Ovary (tissue), 9 donors: ENCODE data around the gene TTLL10. TPM values are rescaled to one million over a fixed set of nuclear protein-coding genes. Genes with fewer than 3 reads are reported as not detected.

Experiments
- DNase-seq, 5 donors: peaks; one replicate each; pipeline ENCODE4 v3.0.0-alpha.2; 2019 to 2020
- H3K27ac ChIP-seq, 2 donors: fragments of 200-600 bp; one replicate each; pipeline versions ENCODE4 v1.5.1 to v1.8.0; 2019 to 2022
- H3K27me3 ChIP-seq: fragments of 200-600 bp; one replicate; pipeline ENCODE4 v1.8.0; 2022
- H3K36me3 ChIP-seq: fragments of 200-600 bp; sonication (generic); one replicate; pipeline ENCODE4 v1.5.1; 2019
- H3K4me1 ChIP-seq: one replicate; pipeline ENCODE4 v1.8.1; 2013; ENCODE audit warnings: mild to moderate bottlenecking, moderate library complexity; ENCODE audit not compliant: insufficient read depth
- H3K4me3 ChIP-seq: fragments of 200-600 bp; sonication (generic); one replicate; pipeline ENCODE4 v1.5.1; 2017
- H3K9me3 ChIP-seq, 2 donors: fragments of 200-600 bp in 1 of 2; sonication (generic) in 1 of 2; one replicate each; pipeline versions ENCODE4 v1.5.1 to v1.8.1; 2013 to 2019; ENCODE audit warnings: mild to moderate bottlenecking in 1 of 2, moderate library complexity in 1 of 2
- CTCF ChIP-seq, 3 donors: fragments of 450-650 bp in 2 of 3; fragments of 200-600 bp in 1 of 3; IDR thresholded peaks; one replicate each; pipeline versions ENCODE4 v1.5.1 to v1.8.0; 2016 to 2022; ENCODE audit warnings: antibody characterized with exemption in 3 of 3, mild to moderate bottlenecking in 1 of 3
- EP300 ChIP-seq: sonication (generic); formaldehyde crosslinking; IDR thresholded peaks from one replicate; pipeline ENCODE4 v1.6.1; 2017; ENCODE audit warnings: antibody characterized with exemption
- POLR2A ChIP-seq: fragments of 450-650 bp; IDR thresholded peaks from one replicate; pipeline ENCODE4 v1.6.1; 2017; ENCODE audit warnings: antibody characterized with exemption, mild to moderate bottlenecking, moderate library complexity
- WGBS, 3 donors: extraction: QIAGEN DNeasy Blood & Tissue Kit in 1 of 3; methylation state at CpG; one replicate each; pipeline versions ENCODE4 v1.1.5 to v1.1.7; 2013 to 2017; 5-methylcytosine and 5-hydroxymethylcytosine counted together
- intact Hi-C, 4 donors: fragments of 100-400 bp; cut with DNase I; formaldehyde crosslinking; loops; one replicate each; pipeline versions ENCODE4 v1.11.0 to v1.15.1; 2022 to 2023
- polyA plus RNA-seq, 2 donors: library from polyadenylated mRNA; stranded (reverse); fragments of 200-250 nt in 1 of 2; fragments of 350-450 nt in 1 of 2; fragmentation: Illumina TruSeq in 1 of 2; extraction: RNeasy Lipid Tissue Mini Kit (QIAGEN cat#74804) in 1 of 2; gene quantifications; one replicate each; pipeline ENCODE4 v1.2.3, GENCODE V29; 2013 to 2014
- total RNA-seq, 7 donors: library from RNA; depleted of rRNA in 2 of 7; stranded (reverse); fragments of >200 nt in 2 of 7; fragmentation: NEBNext Ultra II Directional in 3 of 7; extraction: Animal tissue kit (Norgen Biotek cat#: 25700) in 3 of 7; gene quantifications; one replicate each; pipeline versions ENCODE4 v1.1.0 to v1.2.4, GENCODE V29; 2016 to 2023
- donor health status: DM: no; HTN: no; CAD: no; lungs with moderate emphysema.
- donor health status: DM: no; HTN: no; CAD: no.
- donor health status: Bipolar disorder and iron deficiency.
- donor health status: DM: yes; HTN: yes; CAD: no.
- donor health status: DM: no; HTN: no; CAD: no.
- donor health status: DM: yes; HTN: yes; CAD: no.

Gene TTLL10
- total and polyA plus RNA-seq, 9 donors: 0.60 to 7.0 (median 1.1) TPM; not detected in 4

- WGBS, 3 donors: 57 to 78% (median 68%) methylated on average over 27 to 49 of the region's 49 CpGs
- peaks cover 4% of the 10 kb centered on the region for H3K27me3 ChIP-seq
- H3K4me1 ChIP-seq: no peaks in the 10 kb centered on the region
- H3K27ac ChIP-seq: no peak overlapping the region
- no peaks in the 10 kb centered on the region for H3K36me3 ChIP-seq
- intact Hi-C loops: no loop called here
- H3K9me3 ChIP-seq: no peaks in the 10 kb centered on the region
- no peak overlapping the region for H3K4me3 ChIP-seq
- TF ChIP-seq CTCF (IDR thresholded peaks at IDR 0.05) (no peak), POLR2A (no peak), EP300 (no peak)
- DNase-seq: peak in 2 of 5 donors; percentile 14 to 29
These were observed 30.1 kb downstream of the TTLL10 start for GRCh38 chr1:1203561-1204424.

DNA sequence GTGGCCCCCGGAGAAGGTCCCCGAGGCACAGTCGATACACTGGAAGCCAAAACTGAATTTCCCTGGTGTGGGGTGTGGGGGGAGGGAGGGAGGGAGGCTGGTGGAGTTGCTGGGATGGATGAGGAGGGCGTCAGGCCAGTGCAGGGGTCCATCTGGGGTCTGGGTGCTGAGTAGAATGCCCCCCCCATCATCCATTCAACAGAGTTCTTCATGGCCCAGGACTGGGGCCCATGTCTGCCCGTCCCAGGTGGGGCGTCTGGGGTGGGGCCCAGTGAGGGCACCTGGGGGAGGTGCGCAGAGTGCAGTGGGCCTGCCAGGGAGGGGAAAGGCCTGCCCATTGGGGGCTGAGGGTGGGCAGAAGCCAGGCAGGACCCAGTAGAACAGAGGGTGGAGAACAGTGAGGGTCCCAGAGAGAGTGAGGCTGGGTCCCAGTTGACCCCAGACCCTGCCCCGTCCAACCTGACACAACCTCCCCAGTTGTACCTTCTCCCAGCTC, 30.8 kb downstream of the TTLL10 start:
- no peaks in the 10 kb centered on the region for H3K4me1 ChIP-seq
- H3K36me3 ChIP-seq: no peaks in the 10 kb centered on the region
- no peak overlapping the region for H3K27ac ChIP-seq
- WGBS, 3 donors: 75 to 86% (median 80%) methylated on average over 8 of the region's 8 CpGs
- H3K27me3 ChIP-seq: peaks cover 4% of the 10 kb centered on the region
- H3K4me3 ChIP-seq: no peak overlapping the region
- intact Hi-C loops: no loop called here
- TF ChIP-seq CTCF (IDR thresholded peaks at IDR 0.05) (no peak), POLR2A (no peak), EP300 (no peak)
- H3K9me3 ChIP-seq: no peaks in the 10 kb centered on the region
- DNase-seq: no peak

GRCh38 chr1:1204998-1205768, 31.5 kb downstream of the TTLL10 start:
- H3K9me3 ChIP-seq: no peaks in the 10 kb centered on the region
- TF ChIP-seq EP300 (no peak), POLR2A (no peak), CTCF (IDR thresholded peaks at IDR 0.05) (no peak)
- H3K27ac ChIP-seq: no peak overlapping the region
- intact Hi-C loops: no loop called here
- DNase-seq: peak in 2 of 5 donors; percentile 9 to 25
- 74 to 85% (median 78%) methylated on average over 19 of the region's 19 CpGs for WGBS, 3 donors
- peaks cover 4% of the 10 kb centered on the region for H3K27me3 ChIP-seq
- no peaks in the 10 kb centered on the region for H3K36me3 ChIP-seq
- no peak overlapping the region for H3K4me3 ChIP-seq
- no peaks in the 10 kb centered on the region for H3K4me1 ChIP-seq

GRCh38 chr1:1205769-1206375, 32.2 kb downstream of the TTLL10 start:
- no peaks in the 10 kb centered on the region for H3K36me3 ChIP-seq
- intact Hi-C loops: no loop called here
- TF ChIP-seq CTCF (IDR thresholded peaks at IDR 0.05) (no peak), EP300 (no peak), POLR2A (no peak)
- WGBS, 3 donors: 27 to 35% (median 33%) methylated on average over 26 to 31 of the region's 31 CpGs
- peaks cover 4% of the 10 kb centered on the region for H3K27me3 ChIP-seq
- no peak overlapping the region for H3K4me3 ChIP-seq
- no peaks in the 10 kb centered on the region for H3K9me3 ChIP-seq
- no peaks in the 10 kb centered on the region for H3K4me1 ChIP-seq
- peak in 2 of 5 donors; percentile 16 to 26 for DNase-seq
- no peak overlapping the region for H3K27ac ChIP-seq
